T-helper 1 cell treated with Interleukin-12 subunit alpha and Interleukin-12 subunit beta and Interleukin-4 antibody, amounts not matched to agents 30 μg/mL and 1 μg/mL, for 36 hours (primary cell): Measurements from ENCODE around the gene PHF24.

Source experiments
- H3K27ac Mint-ChIP-seq: one replicate; pipeline ENCODE4 v1.8.0; 2021; ENCODE audit warnings: mild to moderate bottlenecking, mixed read lengths
- H3K27me3 Mint-ChIP-seq: one replicate; pipeline ENCODE4 v1.8.0; 2021; ENCODE audit warnings: low read depth, mixed read lengths
- H3K36me3 Mint-ChIP-seq: one replicate; pipeline ENCODE4 v1.8.0; 2021; ENCODE audit warnings: low read depth, mixed read lengths
- H3K4me1 Mint-ChIP-seq: one replicate; pipeline ENCODE4 v1.8.0; 2021; ENCODE audit warnings: low read depth, mixed read lengths
- H3K4me3 Mint-ChIP-seq: one replicate; pipeline ENCODE4 v1.8.0; 2021; ENCODE audit warnings: mild to moderate bottlenecking, moderate library complexity, mixed read lengths
- H3K9me3 Mint-ChIP-seq: one replicate; pipeline ENCODE4 v1.8.0; 2021; ENCODE audit warnings: mixed read lengths

The PHF24 gene

GRCh38 chr9:34989003-34989945 lies 31.2 kb downstream of the PHF24 start, which contains the start of gene DNAJB5:
TSS of gene DNAJB5 (plus strand) at chr9:34989745. CDS start at chr9:34990631, 886 bp downstream.
- Mint-ChIP-seq H3K4me1 (peaks cover 43% of the 10 kb centered on the region), H3K27ac (peak within 1 kb of the TSS; percentile 98), H3K27me3 (no peaks in the 10 kb centered on the region), H3K36me3 (no peaks in the 10 kb centered on the region), H3K9me3 (no peaks in the 10 kb centered on the region), H3K4me3 (peak within 1 kb of the TSS; percentile 96)

DNA sequence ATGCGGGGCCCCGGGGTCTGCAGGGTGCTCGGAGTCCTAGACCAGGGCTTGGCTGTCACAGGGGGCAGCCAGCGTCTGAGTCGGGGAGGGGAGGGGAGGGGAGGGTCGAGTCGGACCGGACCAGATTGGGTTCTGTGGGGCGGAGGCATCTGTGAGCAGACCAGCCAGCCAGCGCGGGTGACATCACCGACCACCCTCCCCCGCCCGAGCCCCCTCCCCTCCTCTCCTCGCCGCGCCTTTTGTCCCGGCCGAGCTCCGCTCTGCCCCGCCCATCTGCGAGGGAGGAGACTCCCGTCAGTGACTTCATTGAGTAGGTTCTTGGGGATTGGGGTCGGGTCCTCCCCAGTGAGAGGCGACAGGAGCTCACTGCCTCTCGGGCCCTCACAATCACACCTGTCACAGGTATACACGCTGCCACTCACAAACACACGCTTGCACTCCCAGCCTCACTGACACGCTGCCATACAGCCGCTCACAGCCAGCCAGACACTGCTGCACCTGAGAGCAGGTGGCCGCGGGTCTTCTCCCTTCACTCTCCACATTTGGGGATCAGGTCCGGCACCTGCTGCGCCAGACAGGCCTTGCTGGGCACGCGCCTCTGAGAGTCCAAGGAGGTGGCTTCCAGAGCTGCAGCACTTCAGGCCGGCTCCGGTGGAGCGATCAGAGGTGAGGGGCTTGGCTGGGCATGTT lies 32.0 kb downstream of the PHF24 start:
- Mint-ChIP-seq H3K4me1 (peaks cover 40% of the 10 kb centered on the region), H3K27ac (peak overlapping the region; percentile 53), H3K9me3 (no peaks in the 10 kb centered on the region), H3K36me3 (no peaks in the 10 kb centered on the region), H3K27me3 (no peaks in the 10 kb centered on the region), H3K4me3 (peak overlapping the region; percentile 76)

DNA sequence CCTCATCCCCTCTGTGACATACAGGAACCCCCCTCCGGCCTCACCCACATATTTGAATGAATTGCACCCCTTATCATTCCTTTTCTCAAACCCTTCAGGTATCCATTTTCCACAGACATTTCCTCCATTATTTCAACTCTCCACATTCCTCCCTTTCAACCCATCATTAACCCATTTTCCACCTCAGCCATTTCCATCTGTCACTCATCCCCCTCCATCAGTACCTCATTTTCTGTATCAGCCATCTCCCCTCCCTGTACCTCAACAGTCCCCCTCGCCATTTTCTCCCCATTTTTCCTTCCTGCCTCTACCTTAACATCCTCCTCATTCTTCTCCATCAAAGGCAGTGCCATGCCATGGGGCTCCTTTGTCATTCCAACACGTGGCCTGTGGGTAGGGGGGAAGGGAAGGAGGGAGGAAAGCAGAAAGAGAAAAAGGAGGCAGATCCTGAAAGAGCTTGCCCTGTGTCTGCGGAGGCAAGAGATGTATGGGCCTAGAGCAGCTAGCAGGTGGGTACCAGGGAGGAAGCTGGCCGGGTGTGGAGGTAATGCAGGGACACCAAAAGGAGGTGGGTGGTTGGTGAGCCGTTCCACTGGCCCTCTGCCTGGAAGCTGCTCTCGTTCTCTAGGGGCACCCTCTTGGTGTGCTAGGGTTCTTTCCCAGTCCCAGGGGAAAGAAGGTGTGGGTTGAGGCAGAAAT lies 33.0 kb downstream of the PHF24 start:
- Mint-ChIP-seq H3K27ac (peak overlapping the region; percentile 47), H3K9me3 (no peaks in the 10 kb centered on the region), H3K36me3 (no peaks in the 10 kb centered on the region), H3K4me3 (peak overlapping the region; percentile 76), H3K4me1 (peaks cover 36% of the 10 kb centered on the region), H3K27me3 (no peaks in the 10 kb centered on the region)

- Mint-ChIP-seq H3K4me3 (no peak overlapping the region), H3K4me1 (peaks cover 35% of the 10 kb centered on the region), H3K27ac (no peak overlapping the region)
These were observed 33.7 kb downstream of the PHF24 start for GRCh38 chr9:34991607-34992375.

GRCh38 chr9:34992376-34992951 lies 34.4 kb downstream of the PHF24 start:
- Mint-ChIP-seq H3K36me3 (peaks cover 6% of the 10 kb centered on the region), H3K27ac (no peak overlapping the region), H3K4me1 (peaks cover 29% of the 10 kb centered on the region), H3K27me3 (no peaks in the 10 kb centered on the region), H3K4me3 (no peak overlapping the region), H3K9me3 (no peaks in the 10 kb centered on the region)

More at GRCh38 chr9:34991607-34992375, 33.7 kb downstream of the PHF24 start:
- Mint-ChIP-seq H3K27me3 (no peaks in the 10 kb centered on the region), H3K36me3 (peaks cover 1% of the 10 kb centered on the region), H3K9me3 (no peaks in the 10 kb centered on the region)

- no peaks in the 10 kb centered on the region for H3K9me3 Mint-ChIP-seq
- no peak overlapping the region for H3K27ac Mint-ChIP-seq
- H3K4me3 Mint-ChIP-seq: no peak overlapping the region
- peaks cover 6% of the 10 kb centered on the region for H3K36me3 Mint-ChIP-seq
- no peaks in the 10 kb centered on the region for H3K27me3 Mint-ChIP-seq
- H3K4me1 Mint-ChIP-seq: peaks cover 21% of the 10 kb centered on the region
These were observed 35.6 kb downstream of the PHF24 start for GRCh38 chr9:34993502-34994259.

- H3K4me1 Mint-ChIP-seq: peaks cover 20% of the 10 kb centered on the region
- H3K27me3 Mint-ChIP-seq: no peaks in the 10 kb centered on the region
- H3K27ac Mint-ChIP-seq: no peak overlapping the region
- H3K9me3 Mint-ChIP-seq: no peaks in the 10 kb centered on the region
- peaks cover 6% of the 10 kb centered on the region for H3K36me3 Mint-ChIP-seq
- no peak overlapping the region for H3K4me3 Mint-ChIP-seq
These were observed 36.3 kb downstream of the PHF24 start for GRCh38 chr9:34994260-34994899.

DNA sequence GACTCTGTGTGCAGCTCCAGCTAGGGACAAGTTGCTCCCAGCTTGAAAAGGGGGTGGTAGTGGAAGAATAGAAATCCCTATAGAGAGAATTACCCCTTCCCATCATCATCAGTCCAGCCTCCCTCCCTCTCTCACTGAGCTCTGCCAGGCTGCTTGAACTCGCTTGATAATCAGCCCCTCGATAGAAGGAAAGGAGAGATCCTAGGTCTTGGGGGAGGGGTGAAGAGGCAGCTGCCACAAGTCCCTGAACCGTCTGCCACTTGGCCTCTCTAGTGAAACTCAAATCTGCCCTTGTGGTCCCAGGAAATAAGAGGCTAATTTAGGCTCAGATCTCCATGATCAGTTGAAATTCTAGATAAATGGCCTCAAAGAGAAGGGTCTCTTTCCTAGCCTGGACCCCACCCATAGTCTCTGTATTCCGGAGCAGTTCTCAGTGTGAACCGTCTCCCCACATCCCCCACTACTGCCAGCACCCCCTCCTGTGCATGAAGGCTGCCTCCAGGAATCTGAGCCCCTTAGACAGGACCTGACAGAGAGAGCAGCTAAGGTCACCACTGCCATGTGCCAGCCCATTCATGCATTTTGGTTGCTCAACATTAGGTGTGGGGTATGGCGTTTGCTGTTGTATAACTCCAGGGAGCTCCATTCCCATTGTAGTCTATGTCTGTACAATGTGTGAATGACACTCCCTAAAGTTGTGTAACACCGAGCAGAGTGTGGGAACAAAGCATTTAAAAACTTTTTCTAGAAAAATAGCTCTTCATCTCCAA lies 37.0 kb downstream of the PHF24 start:
- H3K27ac Mint-ChIP-seq: no peak overlapping the region
- H3K36me3 Mint-ChIP-seq: peaks cover 6% of the 10 kb centered on the region
- no peaks in the 10 kb centered on the region for H3K27me3 Mint-ChIP-seq
- no peaks in the 10 kb centered on the region for H3K9me3 Mint-ChIP-seq
- no peak overlapping the region for H3K4me3 Mint-ChIP-seq
- peaks cover 19% of the 10 kb centered on the region for H3K4me1 Mint-ChIP-seq

DNA sequence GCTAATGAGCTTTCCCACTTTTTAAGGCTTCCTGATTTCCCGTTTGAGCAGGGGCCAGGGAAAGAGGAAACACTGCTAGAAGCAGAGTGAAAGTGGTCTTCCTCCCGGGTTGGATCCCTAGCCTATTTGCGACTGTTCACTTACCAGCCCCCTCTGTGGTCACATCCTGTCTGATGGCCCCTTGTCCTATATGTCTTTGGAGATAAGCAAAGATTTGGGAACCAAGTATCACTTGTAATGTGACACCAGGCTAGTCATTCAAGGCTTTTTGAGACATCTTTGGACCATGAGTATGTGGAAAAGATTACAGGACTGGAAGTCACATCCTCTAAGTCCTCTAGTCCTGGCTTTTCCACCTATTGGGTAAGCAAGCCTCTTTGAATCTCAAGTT lies 37.6 kb downstream of the PHF24 start:
- Mint-ChIP-seq H3K27ac (no peak overlapping the region), H3K27me3 (no peaks in the 10 kb centered on the region), H3K4me1 (peaks cover 15% of the 10 kb centered on the region), H3K9me3 (no peaks in the 10 kb centered on the region), H3K4me3 (no peak overlapping the region), H3K36me3 (peaks cover 6% of the 10 kb centered on the region)

- H3K27me3 Mint-ChIP-seq: no peaks in the 10 kb centered on the region
- no peaks in the 10 kb centered on the region for H3K9me3 Mint-ChIP-seq
- peaks cover 8% of the 10 kb centered on the region for H3K4me1 Mint-ChIP-seq
- peaks cover 6% of the 10 kb centered on the region for H3K36me3 Mint-ChIP-seq
- H3K27ac Mint-ChIP-seq: no peak overlapping the region
- H3K4me3 Mint-ChIP-seq: no peak overlapping the region
These were observed 38.3 kb downstream of the PHF24 start for GRCh38 chr9:34996181-34996904.

- peaks cover 6% of the 10 kb centered on the region for H3K36me3 Mint-ChIP-seq
- no peak overlapping the region for H3K27ac Mint-ChIP-seq
- no peaks in the 10 kb centered on the region for H3K9me3 Mint-ChIP-seq
- no peak overlapping the region for H3K4me3 Mint-ChIP-seq
- peaks cover 14% of the 10 kb centered on the region for H3K4me1 Mint-ChIP-seq
- no peaks in the 10 kb centered on the region for H3K27me3 Mint-ChIP-seq
These were observed 38.8 kb downstream of the PHF24 start for GRCh38 chr9:34996905-34997279.

DNA sequence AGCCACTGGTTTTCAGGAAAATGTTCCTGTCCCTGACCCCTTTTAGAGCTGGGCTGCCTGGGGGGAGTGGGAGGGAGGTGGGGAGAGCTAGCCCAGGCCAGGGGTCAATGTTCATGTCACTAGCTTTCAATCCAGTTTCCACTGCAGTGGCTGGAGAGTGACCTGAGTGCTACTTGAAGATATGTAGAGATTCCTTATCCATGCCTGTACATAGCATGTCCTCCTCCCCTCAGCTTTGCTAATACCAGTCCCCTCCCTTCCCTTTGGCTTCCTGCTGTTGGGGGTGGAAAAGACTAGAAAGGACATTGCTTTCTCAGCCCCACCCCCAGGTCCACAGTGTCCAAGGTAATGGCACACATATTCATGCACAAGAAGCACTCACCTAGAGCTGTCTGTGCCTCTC lies 39.3 kb downstream of the PHF24 start:
- Mint-ChIP-seq H3K4me3 (no peak overlapping the region), H3K27me3 (no peaks in the 10 kb centered on the region), H3K4me1 (peaks cover 18% of the 10 kb centered on the region), H3K27ac (peak overlapping the region; percentile 41), H3K36me3 (peaks cover 6% of the 10 kb centered on the region), H3K9me3 (no peaks in the 10 kb centered on the region)
